K562 (cell line): Measurements from ENCODE around the gene SUFU. TPM values are rescaled to one million over a fixed set of nuclear protein-coding genes. Genes with fewer than 3 reads are reported as not detected.
A peak's percentile ranks its signal among the peaks of the same experiment; 100 is the strongest.

ENCODE experiments used
- BRCA1 ChIP-seq, 2 experiments: fragments of 450-650 bp in 1 of 2; sonication (generic) in 1 of 2; formaldehyde crosslinking in 1 of 2; IDR thresholded peaks; 2 replicates each; pipeline versions ENCODE4 v1.5.0 to v1.6.1; 2017 to 2020; ENCODE audit warnings: mild to moderate bottlenecking in 1 of 2, missing genetic modification reagents in 1 of 2
- BRD9 ChIP-seq: fragments of 450-650 bp; IDR thresholded peaks from 2 replicates; pipeline ENCODE4 v1.6.1; 2018; ENCODE audit warnings: low read depth; ENCODE audit not compliant: partially characterized antibody
- CEBPG ChIP-seq, 3 experiments: fragments of 200-800 bp in 1 of 3; sonication (Bioruptor generic) in 1 of 3; sonication (generic) in 1 of 3; formaldehyde crosslinking in 1 of 3; IDR thresholded peaks in 2 of 3; conservative IDR thresholded peaks in 1 of 3; 2 replicates each; pipeline versions ENCODE4 v1.6.1 to v1.8.0; 2016 to 2022; ENCODE audit warnings: missing compliant biosample characterization in 2 of 3, missing genetic modification characterization in 2 of 3, mild to moderate bottlenecking in 1 of 3, missing genetic modification reagents in 1 of 3
- CTBP1 ChIP-seq: fragments of 450-650 bp; IDR thresholded peaks from 2 replicates; pipeline ENCODE4 v1.6.1; 2016; ENCODE audit warnings: borderline replicate concordance
- CXXC5 ChIP-seq: fragments of 250-450 bp; sonication (Bioruptor Pico); IDR thresholded peaks from 2 replicates; pipeline ENCODE4 v1.8.0; 2022; ENCODE audit warnings: inconsistent platforms, mild to moderate bottlenecking, moderate library complexity
- EGR1 ChIP-seq: fragments of 450-650 bp; conservative IDR thresholded peaks from 2 replicates; pipeline ENCODE4 v1.6.1; 2017; ENCODE audit warnings: mild to moderate bottlenecking
- HIVEP1 ChIP-seq: fragments of 250-450 bp; sonication (Bioruptor Pico); IDR thresholded peaks from 2 replicates; pipeline ENCODE4 v1.4.0; 2020; ENCODE audit warnings: mild to moderate bottlenecking
- NONO ChIP-seq, 2 experiments: fragments of 200-400 bp in 1 of 2; fragments of 450-650 bp in 1 of 2; formaldehyde crosslinking in 1 of 2; IDR thresholded peaks; 2 replicates each; pipeline ENCODE4 v1.6.1; 2017; ENCODE audit warnings: low read depth in 2 of 2, mild to moderate bottlenecking in 2 of 2, moderate library complexity in 2 of 2, low read length in 1 of 2
- TEAD4 ChIP-seq, 2 experiments: sonication (generic) in 1 of 2; formaldehyde crosslinking in 1 of 2; IDR thresholded peaks; 2 replicates each; pipeline versions ENCODE4 v1.6.1 to v1.8.0; 2012 to 2022; ENCODE audit warnings: borderline replicate concordance in 1 of 2, inconsistent platforms in 1 of 2, low read length in 1 of 2, mild to moderate bottlenecking in 1 of 2, missing genetic modification reagents in 1 of 2
- XRCC4 ChIP-seq: IDR thresholded peaks from one replicate; pipeline ENCODE4 v1.6.1; 2011; ENCODE audit not compliant: insufficient read depth, insufficient read length; ENCODE audit errors: extremely low read depth
- ZBED1 ChIP-seq: IDR thresholded peaks from 2 replicates; pipeline ENCODE4 v1.6.1; 2014
- ZFP30 ChIP-seq: fragments of 250-450 bp; sonication (Bioruptor Pico); IDR thresholded peaks from 2 replicates; pipeline ENCODE4 v1.8.0; 2022; ENCODE audit warnings: moderate library complexity, mild to moderate bottlenecking, inconsistent platforms, borderline replicate concordance
- ZNF140 ChIP-seq: fragments of 250-450 bp; sonication (Bioruptor Pico); IDR thresholded peaks from 2 replicates; pipeline ENCODE4 v1.8.0; 2021; ENCODE audit warnings: moderate library complexity, mild to moderate bottlenecking, inconsistent platforms
- ZNF174 ChIP-seq: fragments of 250-450 bp; sonication (Bioruptor Pico); IDR thresholded peaks from 2 replicates; pipeline ENCODE4 v1.4.0; 2020; ENCODE audit warnings: mild to moderate bottlenecking
- ZNF217 ChIP-seq: sonication (generic); formaldehyde crosslinking; IDR thresholded peaks from 2 replicates; pipeline ENCODE4 v1.8.0; 2022; ENCODE audit warnings: mild to moderate bottlenecking, missing genetic modification reagents
- ZNF263 ChIP-seq: sonication (generic); formaldehyde crosslinking; IDR thresholded peaks from 2 replicates; pipeline ENCODE4 v1.8.0; 2022; ENCODE audit warnings: mild to moderate bottlenecking, missing genetic modification reagents, borderline replicate concordance
- ZNF436 ChIP-seq: fragments of 250-450, 450-650 bp; sonication (Bioruptor Pico); formaldehyde crosslinking; IDR thresholded peaks from 2 replicates; pipeline ENCODE4 v1.7.0; 2020; ENCODE audit warnings: mild to moderate bottlenecking
- ZNF551 ChIP-seq: fragments of 250-450 bp; sonication (Bioruptor Pico); IDR thresholded peaks from 2 replicates; pipeline ENCODE4 v1.5.0; 2021; ENCODE audit warnings: mild to moderate bottlenecking, moderate library complexity
- ZSCAN32 ChIP-seq: fragments of 450-650 bp; formaldehyde crosslinking; IDR thresholded peaks from 2 replicates; pipeline ENCODE4 v1.4.0; 2020; ENCODE audit warnings: mild to moderate bottlenecking, moderate library complexity
- polyA plus RNA-seq, 8 experiments: library from polyadenylated mRNA; depleted of rRNA in 4 of 8; stranded (reverse) in 5 of 8; unstranded in 3 of 8; fragments of >200 nt; fragmentation: Nextera tagmentation in 2 of 8; fragmentation: Illumina TruSeq in 1 of 8; extraction: Ambion mirVana in 2 of 8; extraction: Trizol in 1 of 8; gene quantifications; 2 replicates each; pipeline versions ENCODE4 v1.2.1 to v1.2.3, GENCODE V29; 2011 to 2014; ENCODE audit warnings: inconsistent platforms in 1 of 8, missing spikeins in 1 of 8
- total RNA-seq, 7 experiments: library from RNA; depleted of rRNA in 6 of 7; stranded (reverse); fragments of >200 nt in 6 of 7; fragmentation: Illumina TruSeq in 2 of 7; extraction: Trizol in 2 of 7; gene quantifications; 2 replicates each; pipeline versions ENCODE4 v1.2.1 to v1.2.3, GENCODE V29; 2011 to 2021; ENCODE audit warnings: low replicate concordance in 1 of 7
- TF ChIP-seq, protein P1 (sequence below), 2 experiments: fragments of 450-650 bp; IDR thresholded peaks; 2 replicates each; pipeline ENCODE4 v1.6.1; 2016
- TF ChIP-seq, protein P2 (sequence below), 2 experiments: IDR thresholded peaks; 2 replicates each; pipeline ENCODE4 v1.6.1; 2012; ENCODE audit warnings: improper control_type of control experiment in 2 of 2, low read depth in 2 of 2, low read length in 2 of 2, borderline replicate concordance in 1 of 2
- TF ChIP-seq, protein P3 (sequence below): sonication (generic); formaldehyde crosslinking; IDR thresholded peaks from 2 replicates; pipeline ENCODE4 v1.8.1; 2023; ENCODE audit warnings: mild to moderate bottlenecking, missing genetic modification reagents

SUFU gene
- total and polyA plus RNA-seq, 9 of the 15 experiments (the other 6 are each of a cell fraction or from before 2014, with no cell fraction given) = 0.59 to 6.3 (median 0.82) TPM

DNA sequence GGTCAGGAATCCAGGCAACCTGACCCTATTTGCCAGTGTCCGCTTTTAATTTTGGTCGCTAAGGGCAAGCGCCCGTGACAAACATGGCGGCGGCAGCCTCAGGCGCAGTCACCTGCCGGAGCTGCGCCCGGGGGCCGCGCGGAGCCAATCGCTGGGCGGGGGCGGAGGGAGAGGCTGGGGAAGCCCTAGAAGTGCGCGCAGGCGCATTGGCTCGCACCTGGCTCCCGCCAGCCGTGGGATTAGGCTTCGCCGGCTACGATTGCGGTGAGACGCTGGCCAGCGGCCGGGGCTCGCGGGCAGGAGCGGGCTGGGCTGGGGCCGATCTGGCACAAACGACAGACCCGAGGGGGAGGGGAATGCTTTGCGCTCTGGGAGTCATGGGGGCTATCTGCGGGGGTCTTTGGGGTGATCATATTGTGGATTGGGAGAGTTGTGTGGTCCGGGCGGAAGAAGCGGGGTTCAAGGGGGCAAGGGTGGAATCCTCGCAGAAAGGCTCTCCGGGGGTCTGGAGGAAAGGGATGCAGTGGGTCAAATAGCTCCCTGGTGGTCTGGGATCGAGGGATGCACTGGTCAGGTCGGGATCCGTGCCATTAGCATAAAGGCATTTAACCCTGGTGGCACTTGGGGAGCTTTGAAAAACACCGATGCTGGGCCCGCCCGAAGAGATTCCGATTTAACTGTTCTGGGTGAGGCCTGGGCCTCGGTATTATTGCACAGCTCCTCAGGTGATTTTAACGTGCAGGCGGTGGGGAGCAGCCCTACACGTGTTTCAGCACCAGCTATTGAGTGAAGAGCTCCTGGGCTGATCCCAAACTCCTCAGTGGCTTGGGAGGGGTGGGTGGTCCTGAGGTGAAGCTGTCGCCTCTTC, 42.4 kb upstream of the SUFU start (continued):
- TF ChIP-seq, protein P1, sequence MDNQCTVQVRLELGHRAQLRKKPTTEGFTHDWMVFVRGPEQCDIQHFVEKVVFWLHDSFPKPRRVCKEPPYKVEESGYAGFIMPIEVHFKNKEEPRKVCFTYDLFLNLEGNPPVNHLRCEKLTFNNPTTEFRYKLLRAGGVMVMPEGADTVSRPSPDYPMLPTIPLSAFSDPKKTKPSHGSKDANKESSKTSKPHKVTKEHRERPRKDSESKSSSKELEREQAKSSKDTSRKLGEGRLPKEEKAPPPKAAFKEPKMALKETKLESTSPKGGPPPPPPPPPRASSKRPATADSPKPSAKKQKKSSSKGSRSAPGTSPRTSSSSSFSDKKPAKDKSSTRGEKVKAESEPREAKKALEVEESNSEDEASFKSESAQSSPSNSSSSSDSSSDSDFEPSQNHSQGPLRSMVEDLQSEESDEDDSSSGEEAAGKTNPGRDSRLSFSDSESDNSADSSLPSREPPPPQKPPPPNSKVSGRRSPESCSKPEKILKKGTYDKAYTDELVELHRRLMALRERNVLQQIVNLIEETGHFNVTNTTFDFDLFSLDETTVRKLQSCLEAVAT (IDR thresholded peaks at IDR 0.05) = 0 out of 4 replicates have a peak, but pooled peaks of 1 of the 2 experiments have one; percentile 27
- TF ChIP-seq, protein P2, sequence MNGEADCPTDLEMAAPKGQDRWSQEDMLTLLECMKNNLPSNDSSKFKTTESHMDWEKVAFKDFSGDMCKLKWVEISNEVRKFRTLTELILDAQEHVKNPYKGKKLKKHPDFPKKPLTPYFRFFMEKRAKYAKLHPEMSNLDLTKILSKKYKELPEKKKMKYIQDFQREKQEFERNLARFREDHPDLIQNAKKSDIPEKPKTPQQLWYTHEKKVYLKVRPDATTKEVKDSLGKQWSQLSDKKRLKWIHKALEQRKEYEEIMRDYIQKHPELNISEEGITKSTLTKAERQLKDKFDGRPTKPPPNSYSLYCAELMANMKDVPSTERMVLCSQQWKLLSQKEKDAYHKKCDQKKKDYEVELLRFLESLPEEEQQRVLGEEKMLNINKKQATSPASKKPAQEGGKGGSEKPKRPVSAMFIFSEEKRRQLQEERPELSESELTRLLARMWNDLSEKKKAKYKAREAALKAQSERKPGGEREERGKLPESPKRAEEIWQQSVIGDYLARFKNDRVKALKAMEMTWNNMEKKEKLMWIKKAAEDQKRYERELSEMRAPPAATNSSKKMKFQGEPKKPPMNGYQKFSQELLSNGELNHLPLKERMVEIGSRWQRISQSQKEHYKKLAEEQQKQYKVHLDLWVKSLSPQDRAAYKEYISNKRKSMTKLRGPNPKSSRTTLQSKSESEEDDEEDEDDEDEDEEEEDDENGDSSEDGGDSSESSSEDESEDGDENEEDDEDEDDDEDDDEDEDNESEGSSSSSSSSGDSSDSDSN (IDR thresholded peaks at IDR 0.05; ENCODE audit: borderline replicate concordance in 1 of 2, low read depth in 2 of 2, low read length in 2 of 2) = no peak
- TF ChIP-seq ZNF174 (CRISPR knock-in tag) (no peak), CXXC5 (CRISPR knock-in tag) (peak; percentile 97), ZNF140 (no peak), EGR1 (peak; percentile 88), ZNF217 (CRISPR knock-in tag) (no peak), HIVEP1 (CRISPR knock-in tag) (no peak), ZSCAN32 (CRISPR knock-in tag) (no peak), ZFP30 (CRISPR knock-in tag) (no peak), ZBED1 (no peak), TEAD4 (IDR thresholded peaks at IDR 0.05; ENCODE audit: low read length) (peak; percentile 13; the same call in 1 of the 2 replicates), TEAD4 (CRISPR knock-in tag; IDR thresholded peaks at IDR 0.05; ENCODE audit: borderline replicate concordance) (no peak), BRD9 (no peak), CTBP1 (peak; percentile 57; the same call in 1 of the 2 replicates), NONO (IDR thresholded peaks at IDR 0.05; ENCODE audit: low read depth in 2 of 2, low read length in 1 of 2) (no peak), ZNF436 (CRISPR knock-in tag) (no peak), BRCA1 (IDR thresholded peaks at IDR 0.05) (no peak), BRCA1 (CRISPR knock-in tag; IDR thresholded peaks at IDR 0.05) (no peak), XRCC4 (no peak), CEBPG (CRISPR knock-in tag; IDR thresholded peaks at IDR 0.05) (no peak), CEBPG (tag; conservative IDR thresholded peaks at IDR 0.05 in 1 of 2, IDR thresholded peaks at IDR 0.05 in 1 of 2) (no peak), ZNF263 (no peak), ZNF551 (no peak)
- TF ChIP-seq, protein P3, sequence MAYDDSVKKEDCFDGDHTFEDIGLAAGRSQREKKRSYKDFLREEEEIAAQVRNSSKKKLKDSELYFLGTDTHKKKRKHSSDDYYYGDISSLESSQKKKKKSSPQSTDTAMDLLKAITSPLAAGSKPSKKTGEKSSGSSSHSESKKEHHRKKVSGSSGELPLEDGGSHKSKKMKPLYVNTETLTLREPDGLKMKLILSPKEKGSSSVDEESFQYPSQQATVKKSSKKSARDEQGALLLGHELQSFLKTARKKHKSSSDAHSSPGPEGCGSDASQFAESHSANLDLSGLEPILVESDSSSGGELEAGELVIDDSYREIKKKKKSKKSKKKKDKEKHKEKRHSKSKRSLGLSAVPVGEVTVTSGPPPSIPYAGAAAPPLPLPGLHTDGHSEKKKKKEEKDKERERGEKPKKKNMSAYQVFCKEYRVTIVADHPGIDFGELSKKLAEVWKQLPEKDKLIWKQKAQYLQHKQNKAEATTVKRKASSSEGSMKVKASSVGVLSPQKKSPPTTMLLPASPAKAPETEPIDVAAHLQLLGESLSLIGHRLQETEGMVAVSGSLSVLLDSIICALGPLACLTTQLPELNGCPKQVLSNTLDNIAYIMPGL (CRISPR knock-in tag) = no peak
